ENCODE data around the gene SH2B3.

The SH2B3 gene

DNA sequence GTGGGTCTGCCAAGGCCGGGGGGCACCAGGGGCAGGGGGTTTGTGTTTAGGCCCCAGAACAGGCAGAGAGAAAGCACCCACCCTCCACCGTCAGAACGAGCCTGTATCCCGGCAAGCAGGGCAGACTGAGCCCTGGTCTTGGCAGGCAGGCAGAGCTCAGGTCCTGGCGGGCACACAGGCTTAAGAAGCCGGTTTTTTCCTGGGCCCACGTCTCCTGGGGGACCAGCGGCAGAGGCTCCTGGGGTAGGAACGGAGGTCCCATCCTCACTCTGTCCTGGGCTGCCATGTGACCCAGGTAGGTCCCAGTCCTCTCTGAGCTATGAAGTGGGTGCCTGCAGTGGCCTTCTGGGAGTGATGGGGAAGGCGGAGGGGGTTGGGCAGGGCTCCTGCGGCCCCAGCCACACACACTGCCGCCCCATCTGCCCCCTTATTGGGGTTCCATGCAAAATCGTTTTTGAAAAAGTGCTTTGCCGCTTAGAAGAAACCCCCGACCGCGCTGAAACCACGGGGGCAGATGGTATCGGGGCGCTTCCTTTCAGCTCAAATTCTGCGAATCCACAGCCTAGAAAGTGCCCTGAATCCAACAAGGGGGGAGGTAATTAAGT, 24.2 kb downstream of the SH2B3 start:
- peak; percentile 90 for DNase-seq

DNA sequence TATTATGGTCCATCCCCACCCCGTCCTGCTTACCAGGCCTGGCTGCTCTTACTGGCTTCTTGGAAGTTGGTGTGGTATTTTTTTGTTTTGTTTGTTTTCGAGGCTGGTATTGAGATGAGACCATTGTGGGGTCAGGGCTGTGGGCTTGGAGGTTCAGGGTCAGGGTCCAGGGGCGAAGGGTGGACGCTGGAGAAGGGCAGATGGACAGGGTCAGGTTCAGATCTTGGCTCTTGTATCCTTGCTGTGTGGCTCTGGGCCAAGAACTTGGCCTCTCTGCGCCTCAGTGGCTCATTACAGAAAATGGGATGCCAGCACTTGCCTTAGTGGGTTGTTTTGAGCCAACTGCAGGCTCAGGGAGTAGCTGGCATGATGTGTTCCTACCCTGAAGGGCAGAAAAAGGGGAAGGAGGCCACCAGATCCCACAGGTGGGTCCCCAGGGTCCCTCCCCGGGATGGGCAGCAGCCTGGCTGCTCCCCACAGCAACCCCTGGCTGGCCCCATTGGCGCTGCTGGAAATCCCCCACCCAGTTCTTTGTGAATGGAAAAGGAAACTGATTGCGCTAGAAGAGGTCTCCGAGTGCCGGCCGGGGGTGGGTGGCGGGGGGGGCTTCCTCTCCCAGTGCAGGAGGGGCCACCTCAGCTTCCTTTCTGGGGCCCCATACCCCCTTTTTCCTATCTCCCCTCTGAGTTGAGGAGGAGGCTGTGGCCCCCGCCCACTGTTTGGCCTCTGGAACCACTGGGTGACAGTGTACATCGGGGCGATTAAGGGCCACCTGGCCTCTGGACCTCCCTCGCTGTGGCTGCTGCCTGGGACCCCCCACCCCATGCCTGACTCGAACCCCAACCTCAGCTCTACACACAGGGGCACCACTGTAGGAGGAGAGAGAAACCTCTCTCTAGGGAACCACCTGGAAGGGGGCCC, 25.0 kb downstream of the SH2B3 start:
- DNase-seq: peak; percentile 92

DNA sequence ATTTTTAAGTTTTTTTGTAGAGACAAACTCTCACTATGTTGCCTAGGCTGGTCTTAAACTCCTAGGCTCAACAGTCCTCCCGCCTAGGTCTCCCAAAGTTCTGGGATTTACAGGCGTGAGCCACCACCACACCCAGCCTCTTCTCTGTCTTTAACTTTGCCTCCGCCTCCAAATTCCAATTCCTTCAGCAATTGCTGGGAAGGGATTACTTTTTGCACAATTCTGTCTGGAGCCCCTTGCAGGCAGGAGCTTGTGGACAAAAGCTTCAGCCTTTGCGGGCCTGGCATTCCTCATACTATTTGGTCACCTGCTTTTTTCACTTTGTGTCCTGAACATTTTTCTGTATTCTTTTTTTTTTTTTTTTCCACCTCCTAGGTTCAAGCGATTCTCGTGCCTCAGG, 26.0 kb downstream of the SH2B3 start:
- no peak for DNase-seq

DNA sequence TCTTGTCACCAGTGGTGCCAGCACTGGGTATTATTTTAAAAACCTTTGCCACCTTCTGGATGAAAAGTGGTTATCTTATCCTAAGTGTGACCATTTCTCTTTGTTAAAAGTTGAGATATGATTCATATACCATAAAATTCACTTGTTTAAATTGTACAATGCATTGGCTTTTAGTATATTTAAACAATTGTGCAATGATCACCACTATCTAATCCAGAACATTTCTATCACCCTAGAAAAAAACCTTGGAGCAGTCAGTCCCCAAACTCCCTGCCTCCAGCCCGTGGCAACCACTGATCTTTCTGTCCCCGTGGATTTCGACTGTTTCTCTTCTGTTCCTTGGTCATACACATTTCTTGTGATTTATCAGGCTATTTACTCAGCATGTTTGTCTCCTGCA, 28.3 kb downstream of the SH2B3 start:
- DNase-seq: no peak

DNA sequence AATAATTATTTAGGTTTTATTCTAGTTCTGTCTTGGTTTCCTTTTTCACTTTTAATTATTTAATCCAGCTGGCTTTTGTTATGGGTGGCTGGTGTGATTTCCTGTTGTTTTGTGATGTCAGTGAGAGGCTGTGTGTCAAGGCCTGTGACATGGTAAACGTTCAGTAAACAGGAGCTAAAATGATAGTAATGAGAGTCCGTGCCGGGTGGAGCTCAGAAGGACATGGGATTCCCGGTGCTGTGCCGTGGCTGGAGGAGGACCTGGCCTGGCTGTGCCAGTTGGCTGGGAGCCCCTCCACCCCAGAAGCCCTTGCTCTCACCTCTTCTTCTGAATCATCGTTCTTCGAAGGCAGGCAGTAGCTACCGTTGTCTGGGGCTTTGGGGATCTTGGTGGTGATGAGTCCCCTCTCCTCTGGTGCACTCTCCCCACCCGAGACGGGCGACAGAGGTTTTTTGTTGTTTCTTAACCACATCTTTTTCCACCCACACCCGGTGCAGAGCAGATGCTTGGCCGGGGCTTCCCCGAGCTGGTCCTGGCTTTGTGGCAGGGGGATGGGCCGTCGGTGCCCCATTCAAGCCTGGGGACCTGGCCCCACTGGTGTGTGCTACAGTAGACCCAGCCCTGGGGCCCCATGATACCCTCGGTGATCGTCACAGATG, 29.1 kb downstream of the SH2B3 start:
- peak; percentile 93 for DNase-seq

DNA sequence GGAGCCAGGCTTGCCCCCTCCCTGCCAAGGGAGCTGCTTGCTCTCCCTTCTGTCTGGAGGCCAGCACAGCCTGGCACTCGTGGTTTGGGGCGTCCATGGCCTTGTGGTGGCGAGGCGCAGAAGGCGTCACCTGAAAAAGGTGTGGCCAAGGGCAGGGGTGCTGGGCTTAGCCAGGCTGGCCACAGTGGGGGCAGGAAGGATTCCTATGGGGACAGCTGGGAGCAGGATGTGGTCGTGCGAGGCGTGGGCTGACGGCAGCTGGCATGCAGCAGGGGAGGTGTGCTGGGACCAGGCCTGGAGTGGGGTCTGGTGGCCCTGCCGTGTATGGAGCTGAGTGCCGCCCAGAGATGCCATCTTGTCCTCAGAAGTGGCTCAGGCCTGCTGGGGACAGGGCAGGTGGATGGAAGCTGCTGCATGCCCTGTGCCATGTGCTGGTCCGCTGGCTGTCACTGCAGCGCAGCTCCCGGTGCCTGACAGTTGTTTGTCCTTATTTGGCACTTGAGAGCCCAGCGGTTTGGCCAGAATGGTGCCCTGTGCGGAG, 30.0 kb downstream of the SH2B3 start:
- peak; percentile 73 for DNase-seq

DNA sequence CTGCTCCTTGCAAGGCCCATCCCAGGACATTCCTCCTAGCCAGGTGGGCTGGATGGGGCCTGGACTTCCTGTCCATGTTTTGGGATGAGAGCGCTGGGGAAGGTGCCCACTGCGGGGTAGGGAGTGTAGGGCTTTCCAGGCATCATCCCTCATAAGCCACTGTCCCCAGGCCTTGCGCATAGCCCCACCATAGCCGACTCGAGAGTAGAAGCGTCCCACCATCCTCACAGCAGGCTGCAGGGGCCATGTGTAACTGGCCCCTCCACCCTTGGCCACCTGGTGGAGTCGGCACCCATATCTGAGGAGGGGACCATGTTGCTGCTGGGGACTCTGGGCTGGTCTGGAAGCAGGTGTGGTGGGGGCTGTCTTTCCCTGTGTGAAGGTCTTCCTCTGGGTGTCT, 30.5 kb downstream of the SH2B3 start:
- DNase-seq: no peak

DNA sequence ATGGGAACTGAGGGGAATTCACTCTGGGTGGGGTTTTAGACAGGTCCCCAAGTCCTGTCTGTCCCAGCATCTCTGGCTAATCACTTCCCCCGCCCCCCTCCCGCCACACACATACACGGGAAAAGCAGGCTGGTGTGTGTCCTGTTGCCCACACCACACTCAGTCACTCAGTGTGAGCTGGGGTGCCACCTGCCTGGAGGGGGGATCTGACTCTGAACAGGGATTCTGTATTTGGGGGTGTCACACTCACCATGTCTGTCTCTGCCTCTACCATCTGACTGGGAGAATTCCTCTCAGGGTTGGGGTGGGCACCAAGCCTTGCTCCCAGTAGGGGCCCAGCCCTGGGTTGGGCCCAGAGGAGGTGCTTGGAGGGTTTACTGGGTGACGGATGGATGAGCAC, 31.1 kb downstream of the SH2B3 start:
- no peak for DNase-seq

DNA sequence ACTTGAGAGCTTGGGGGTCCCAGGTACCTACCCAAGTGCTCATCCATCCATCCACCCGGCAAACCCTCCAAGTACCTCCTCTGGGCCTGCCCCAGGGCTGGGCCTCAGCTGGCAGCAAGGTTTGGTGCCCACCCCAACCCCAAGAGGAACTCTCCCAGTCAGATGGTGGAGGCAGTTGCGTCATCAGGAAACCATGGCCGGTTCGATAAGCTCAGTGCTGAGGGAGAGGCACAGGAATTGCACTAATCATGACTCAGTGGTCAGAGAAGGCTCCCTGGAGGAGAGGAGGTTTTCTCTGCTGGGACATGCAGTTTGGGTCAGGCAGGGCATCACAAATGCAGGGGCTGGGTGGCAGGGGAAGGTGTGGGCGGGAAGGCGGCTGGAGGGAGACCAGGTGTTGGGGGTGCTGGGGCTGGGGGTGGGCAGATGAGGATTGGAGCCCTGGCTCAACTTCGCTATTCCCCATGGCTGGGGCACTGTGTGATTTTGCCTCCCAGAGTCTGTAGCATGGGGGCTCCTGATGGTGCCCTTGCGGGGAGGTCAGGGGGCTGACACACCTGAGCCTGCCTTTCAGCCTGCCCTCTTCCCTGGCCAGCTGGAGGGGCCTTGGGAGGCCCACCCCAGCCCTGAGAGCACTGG, 32.2 kb downstream of the SH2B3 start:
- no peak for DNase-seq

DNA sequence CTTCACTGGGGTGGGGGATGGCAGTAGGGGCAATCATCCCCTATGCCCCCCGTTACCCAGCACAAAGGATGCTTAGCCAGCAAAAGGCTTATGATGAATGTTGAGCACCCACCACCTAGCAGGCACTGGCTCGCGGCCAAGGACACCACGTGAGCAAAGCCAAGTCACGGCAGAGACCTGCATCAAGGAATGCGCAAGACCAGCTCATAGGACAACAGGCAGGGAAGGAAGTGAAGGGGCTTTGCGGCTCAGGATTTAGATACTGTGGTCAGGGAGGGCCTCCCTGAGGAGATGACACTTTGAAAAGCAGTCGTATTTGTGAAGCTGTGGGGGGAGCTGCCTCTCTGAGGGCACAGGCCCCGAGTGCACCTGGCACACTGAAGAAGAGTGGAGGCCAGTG, 32.8 kb downstream of the SH2B3 start:
- DNase-seq: peak; percentile 81

DNA sequence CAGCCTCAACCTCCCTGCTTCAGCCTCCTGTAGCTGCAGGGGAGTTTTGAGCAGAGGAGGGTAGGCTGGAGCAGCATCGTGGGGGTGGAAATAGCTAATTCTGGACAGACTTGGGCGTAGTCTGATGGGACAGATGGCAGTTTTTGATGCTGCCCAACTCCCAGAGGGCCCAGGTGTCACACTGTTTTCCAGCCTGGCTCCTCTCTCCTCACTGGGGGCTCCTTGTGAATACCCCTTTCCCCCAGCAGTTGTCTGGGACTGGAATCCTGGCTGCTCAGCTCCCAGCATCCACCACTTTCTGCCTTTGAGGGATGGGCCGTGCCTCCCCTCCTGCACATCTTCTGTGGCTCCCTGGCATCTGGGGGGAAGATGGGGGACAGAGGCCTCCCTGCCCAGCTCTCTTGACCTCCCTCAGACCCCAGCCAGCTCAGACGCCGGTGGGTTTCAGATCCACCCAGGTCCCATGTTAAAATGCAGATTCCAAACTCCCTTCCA, 34.0 kb downstream of the SH2B3 start:
- peak; percentile 56 for DNase-seq

DNA sequence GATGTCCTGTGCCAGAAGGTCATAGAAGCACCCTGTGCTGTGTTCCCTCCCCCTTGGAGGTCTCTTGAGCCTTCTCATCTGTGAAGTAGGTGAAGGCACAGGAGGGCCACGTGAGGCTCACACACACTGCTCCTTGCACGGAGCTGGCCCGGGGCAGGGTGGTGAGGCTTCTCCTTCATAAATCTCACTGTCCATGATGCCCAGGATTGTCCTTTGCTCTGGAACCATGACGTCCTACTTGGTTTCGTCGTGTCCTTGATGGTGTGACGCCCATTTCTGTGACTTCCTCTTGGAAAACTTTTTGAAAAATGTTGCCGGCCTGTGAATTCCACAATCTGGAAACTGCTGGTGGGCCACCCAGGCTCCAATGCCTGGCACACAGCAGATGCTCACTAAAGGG, 34.4 kb downstream of the SH2B3 start:
- DNase-seq: peak; percentile 49

DNA sequence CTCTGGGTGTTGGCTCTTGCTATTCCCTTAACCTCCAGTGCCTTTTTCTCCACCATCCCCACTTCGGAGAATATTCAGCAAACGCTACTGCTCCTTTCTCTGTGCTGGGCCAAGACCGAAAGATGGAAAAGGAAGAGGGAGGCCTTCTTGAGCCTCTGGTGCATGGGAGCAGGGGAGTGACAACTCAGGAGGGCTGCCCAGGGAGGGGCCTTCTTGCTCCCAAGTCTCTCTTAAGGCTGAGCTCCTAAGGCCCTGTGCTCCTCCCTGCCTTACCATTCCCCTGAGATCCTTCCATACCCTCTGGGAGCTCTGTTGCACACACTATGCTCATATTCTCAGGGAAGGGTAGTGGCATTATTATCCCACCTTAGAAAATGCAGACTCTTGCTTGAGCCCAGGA, 34.9 kb downstream of the SH2B3 start:
- peak; percentile 14 for DNase-seq

DNA sequence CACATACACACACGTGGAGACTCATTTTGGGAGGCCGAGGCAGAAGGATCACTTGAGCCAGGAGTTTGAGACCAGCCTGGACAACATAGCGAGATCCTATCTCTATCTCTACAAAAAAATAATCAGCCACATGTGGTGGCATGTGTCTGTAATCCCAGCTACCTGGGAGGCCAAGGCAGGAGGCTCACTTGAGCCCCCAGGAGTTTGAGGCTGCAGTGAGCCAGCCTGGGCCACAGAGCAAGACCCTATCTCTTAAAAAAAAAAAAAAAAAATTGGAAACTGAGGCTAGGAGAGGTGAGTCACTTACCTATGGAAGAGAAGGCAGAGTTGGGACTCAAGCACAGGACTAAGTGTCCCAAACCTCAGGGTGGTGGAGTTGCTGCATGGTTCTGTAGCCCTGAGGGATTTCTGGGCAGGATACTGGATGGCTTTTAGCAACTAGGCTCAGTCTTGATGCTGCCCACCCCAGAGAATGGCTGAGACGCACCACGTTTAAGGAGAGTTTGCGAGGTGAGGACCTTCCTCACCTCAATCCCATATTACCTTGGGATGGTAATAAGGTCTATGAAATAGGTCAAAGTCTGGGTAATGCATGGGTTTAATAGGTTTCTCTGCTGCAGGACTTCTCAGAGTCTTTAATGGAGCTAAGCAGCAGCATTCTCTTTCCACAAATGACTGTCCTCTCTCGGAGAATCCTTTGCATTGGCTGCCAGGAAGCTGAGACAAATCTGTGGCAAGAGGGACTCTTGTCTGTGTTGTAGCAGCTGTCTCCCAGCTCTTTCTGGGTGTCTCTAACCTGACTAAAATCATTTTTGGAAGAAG, 35.6 kb downstream of the SH2B3 start:
- peak; percentile 34 for DNase-seq

DNA sequence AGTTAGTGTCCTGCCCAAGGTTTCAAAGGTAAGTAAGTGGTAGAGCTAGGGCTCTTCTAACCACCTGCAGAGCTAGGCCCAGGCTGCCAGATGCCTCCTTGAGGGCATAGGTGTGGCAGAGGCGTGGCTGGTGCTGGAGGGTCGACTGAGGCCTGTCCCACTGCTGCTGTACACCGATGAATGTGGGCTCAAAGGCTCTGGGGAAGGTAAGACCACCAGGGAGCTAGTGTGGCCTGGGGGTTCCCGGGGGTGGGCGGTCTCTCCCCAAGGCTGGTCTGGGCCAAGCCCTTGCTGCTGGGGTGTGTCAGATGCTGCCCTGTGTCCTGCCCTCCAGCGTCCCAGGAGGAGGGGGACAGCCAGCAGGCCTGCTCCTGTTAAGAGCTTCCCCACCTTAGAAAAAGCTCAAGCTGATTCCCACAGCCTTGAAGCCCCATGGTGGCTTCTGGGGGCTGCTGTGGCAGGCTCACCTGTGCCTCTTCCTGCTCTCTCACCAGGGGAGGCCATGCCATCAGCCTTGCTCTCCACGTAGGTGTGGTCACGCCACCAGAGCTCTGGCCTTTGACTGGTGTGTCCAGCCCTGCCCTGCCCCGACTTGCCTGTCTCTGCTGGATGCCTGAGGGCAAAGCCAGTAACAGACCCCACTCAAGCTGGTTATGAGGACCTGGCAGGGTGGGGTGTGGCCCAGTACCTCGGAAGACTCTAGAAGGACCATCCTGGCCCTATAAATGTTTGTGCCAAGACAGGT, 36.8 kb downstream of the SH2B3 start:
- DNase-seq: peak; percentile 61

DNA sequence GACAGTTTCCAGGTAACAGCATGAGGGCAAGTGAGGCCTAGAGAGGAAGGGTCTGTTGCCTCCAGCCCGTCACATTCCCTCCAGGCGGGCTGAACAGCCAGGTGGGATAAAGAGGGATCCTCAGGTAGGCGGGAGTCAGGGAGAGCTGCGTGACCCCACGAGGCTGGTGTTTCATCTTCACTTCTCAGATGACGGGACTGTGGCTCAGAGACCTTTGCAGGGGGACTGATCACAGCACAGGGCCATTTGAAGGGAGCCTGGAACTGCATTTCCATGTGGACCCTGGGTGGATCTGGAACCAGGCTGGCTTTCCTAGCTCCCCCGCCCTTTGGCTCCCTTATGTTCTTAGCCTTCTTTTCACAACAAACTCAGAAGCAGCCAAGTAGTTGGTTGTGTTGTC, 37.4 kb downstream of the SH2B3 start:
- DNase-seq: peak; percentile 61

DNA sequence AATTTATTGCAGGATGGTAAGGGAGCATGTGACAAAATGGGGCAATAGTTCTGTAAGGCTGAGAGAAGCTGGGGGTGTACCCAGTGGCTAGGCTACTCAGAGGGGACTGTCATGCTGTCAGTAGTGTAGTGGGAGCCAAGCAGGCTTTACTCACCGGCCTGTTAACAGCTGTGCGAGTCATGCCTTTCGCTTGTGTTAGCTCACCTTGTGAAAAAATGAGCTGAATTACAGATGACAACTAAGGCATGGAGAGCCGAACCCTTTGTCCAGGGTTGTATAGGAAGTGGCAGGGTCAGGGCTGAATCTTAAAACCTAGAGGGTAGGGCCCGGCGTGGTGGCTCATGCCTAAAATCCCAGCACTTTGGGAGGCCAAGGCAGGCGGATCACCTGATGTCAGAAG, 37.9 kb downstream of the SH2B3 start:
- DNase-seq: peak; percentile 79

DNA sequence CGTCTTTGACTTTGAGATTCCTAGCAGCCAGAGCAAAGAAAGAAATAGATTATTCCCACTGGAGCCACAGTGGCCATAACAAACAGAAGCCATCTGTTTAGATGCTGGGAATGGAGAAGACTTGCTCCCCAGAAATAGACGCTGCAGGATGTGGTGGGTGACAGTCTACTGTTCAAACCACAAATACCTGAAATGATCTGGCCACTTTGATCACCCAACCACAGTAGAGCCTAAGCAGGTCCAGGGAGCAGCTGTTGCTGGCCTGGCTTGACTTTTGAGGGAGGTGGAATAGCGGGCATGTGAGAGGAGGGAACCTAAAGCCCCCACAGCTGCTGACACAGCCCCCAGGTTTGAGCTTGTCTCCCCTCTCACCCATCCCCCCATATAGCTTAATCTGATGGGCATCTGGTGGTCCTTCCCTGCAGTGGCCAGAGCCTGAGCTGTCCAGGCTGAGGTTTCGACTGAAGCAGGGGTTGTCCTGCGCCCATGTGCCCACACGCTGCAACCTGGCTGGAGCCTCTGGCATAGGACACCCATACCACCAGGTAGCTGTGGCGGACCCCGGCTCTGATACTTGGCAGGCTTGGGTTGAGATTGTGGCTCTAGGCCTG, 38.7 kb downstream of the SH2B3 start:
- peak; percentile 65 for DNase-seq

DNA sequence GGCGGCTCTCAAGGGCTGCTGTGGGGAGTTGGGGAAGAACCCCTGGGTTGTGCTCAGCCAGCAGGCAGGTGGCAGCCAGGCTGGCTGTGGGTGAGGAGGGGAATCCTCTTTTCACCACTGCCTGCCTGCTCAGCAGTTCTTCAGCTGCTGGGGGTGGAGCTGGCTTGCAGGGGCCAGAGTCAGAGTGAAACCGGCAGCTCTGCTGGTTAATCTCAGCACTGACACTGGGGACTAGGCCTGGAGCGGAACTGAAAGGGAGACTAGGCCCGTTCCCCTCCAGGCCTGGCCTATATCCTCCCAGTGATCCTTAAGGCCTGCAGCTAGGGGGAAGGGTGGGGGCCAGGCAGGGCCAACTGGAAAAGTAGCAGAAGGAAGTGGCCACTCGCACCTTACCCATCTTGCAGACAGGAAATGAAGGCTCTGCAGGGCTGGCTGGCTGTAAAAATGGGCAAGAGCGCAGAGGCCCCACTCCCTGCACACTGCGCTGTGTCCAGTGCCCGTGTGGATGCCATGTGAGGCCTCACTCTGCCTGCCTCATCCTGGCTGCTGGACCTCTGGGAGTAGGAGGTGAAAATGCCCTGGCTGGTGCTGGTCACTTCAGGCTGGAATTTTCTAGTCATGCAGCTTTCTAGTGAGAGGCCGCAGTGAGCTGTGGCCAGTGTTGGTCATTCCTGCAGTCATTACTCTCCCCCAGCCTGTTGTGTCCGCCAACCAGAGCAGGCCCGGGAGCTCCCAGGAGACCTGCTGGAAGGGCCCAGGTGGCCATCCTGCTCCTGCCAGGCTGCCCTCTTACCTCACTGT, 39.4 kb downstream of the SH2B3 start:
- peak; percentile 93 for DNase-seq
